HTERT RPE-1 (cell line): ENCODE results near the gene DMRT3.
"Not testable (repeated sequence)": the region's sequence is repeated elsewhere in the genome, so short reads cannot be mapped to it uniquely, and the experiment has no call there.

Experiments used
- in situ Hi-C: fragments of 300-500 bp; cut with MboI; formaldehyde crosslinking; loops from 4 replicates; pipeline ENCODE4 v1.14.3; 2020; ENCODE audit warnings: low sequenced_read_pairs

The DMRT3 gene

DNA sequence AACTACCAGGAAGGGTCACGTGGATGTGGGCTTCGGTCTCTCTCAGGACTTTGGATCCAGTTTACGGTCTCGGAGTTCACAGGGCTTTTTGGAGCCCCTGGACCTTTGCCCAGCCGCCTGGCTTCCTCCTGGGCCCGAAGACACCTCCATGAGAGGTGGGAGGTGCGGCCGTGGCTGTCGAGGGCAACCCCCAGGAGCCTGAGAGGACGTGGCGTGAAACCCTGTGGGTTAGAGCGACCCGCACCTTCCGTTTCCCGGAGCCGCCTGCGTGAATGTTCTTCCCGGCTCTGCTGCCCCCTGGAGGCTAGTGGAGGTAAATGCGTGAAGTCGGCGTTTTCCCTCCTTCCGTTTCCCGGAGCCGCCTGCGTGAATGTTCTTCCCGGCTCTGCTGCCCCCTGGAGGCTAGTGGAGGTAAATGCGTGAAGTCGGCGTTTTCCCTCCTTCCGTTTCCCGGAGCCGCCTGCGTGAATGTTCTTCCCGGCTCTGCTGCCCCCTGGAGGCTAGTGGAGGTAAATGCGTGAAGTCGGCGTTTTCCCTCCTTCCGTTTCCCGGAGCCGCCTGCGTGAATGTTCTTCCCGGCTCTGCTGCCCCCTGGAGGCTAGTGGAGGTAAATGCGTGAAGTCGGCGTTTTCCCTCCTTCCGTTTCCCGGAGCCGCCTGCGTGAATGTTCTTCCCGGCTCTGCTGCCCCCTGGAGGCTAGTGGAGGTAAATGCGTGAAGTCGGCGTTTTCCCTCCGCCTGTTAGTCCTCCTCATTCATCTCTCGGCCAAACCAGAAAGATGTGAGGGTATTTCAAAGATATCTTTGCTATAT, 22.1 kb downstream of the DMRT3 start:
- in situ Hi-C loops: not testable (repeated sequence)

- in situ Hi-C loops: loop anchor here (25.0 kb wide), 1 partner anchor 115 kb away; no protein-coding TSS in a partner anchor
Observed at GRCh38 chr9:1001838-1002237, 25.4 kb downstream of the DMRT3 start.

DNA sequence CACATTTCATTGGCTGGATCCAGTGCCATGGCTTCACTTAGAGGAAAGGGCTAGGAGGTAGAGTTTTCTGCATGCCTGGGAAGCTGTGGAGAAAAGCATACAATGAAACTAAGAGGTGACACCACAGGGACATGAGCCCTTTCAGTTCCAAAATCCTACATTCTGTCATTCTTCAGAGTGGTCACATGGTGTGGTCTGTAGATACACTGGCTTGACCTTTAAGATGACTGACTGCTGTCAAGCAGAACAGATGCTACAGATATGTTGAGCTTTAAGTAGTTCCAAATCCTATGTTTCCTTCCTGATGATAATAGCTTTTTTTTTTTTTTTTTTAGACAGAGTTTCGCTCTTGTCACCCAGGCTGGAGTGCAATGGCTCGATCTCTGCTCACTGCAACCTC, 26.2 kb downstream of the DMRT3 start:
- in situ Hi-C loops: loop anchor here (25.0 kb wide), 1 partner anchor 115 kb away; no protein-coding TSS in a partner anchor

DNA sequence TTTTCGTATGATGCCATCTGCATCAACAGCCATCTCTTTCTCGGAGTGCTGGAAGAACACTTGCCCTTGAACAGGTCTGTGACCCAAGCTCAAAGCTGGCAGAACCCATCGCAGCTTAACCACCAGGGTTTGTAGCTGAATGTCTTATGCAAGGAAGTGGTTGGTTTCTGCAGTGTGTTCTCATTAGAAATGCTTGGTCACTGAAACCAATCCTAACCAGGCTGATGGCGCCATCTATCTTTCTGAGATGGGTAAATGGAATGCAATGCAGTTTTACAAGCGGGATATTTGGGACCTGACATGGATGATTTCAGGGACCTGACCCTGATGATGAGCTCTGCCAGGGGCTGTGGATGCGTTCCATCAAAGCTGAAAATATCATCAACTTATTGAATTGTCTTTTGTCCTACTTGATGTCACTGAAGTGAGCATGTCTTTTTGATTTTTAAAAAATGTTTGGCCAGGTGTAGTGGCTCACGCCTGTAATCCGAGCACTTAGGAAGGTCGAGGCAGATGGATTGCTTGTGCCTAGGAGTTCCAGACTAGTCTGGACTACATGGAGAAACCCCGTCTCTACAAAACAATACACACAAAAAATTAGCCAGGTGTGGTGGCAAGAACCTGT, 28.7 kb downstream of the DMRT3 start:
- in situ Hi-C loops: loop anchor here (25.0 kb wide), 1 partner anchor 118 kb away; no protein-coding TSS in a partner anchor

GRCh38 chr9:1007312-1007711, 30.9 kb downstream of the DMRT3 start:
- in situ Hi-C loops: loop anchor here (25.0 kb wide), 1 partner anchor 120 kb away; no protein-coding TSS in a partner anchor

DNA sequence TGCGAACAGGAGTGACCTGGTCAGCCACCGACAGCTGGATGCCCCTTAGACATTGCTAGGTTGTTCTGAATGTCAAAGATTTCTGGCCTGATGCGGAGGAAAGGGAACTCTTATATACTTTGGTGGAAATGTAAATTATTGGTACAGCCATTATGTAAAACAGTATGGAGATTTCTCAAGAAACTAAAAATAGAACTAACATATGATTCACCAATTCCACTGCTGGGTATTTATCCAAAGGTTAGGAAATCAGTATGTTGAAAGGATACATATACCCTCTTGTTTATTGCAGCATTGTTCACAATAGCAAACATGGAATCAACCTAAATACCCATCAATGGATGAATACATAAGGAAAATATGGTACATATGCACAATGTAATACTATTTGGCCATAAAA, 31.8 kb downstream of the DMRT3 start:
- in situ Hi-C loops: loop anchor here (25.0 kb wide), 1 partner anchor 121 kb away; no protein-coding TSS in a partner anchor

GRCh38 chr9:1009101-1009707, 32.7 kb downstream of the DMRT3 start:
- in situ Hi-C loops: loop anchor here (25.0 kb wide), 1 partner anchor 122 kb away; no protein-coding TSS in a partner anchor

DNA sequence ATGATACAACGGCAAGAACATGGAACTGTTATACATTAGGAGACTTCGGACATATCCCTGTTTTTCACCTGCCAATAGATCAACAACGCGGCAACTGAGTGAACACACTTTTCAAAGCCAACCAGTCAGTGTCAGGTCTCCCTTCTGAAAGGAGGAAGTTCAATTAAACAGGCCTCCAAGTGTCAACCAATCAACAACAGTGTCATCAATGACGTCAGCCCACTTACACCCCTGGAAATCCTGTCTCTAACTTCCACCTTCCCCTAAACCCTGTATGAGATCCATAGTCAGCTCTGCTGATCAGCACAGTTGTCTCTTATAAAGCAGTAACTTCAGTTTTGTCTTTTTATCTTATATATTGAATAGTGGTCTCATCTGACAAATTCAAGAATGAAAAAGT, 36.6 kb downstream of the DMRT3 start:
- in situ Hi-C loops: loop anchor here (25.0 kb wide), 1 partner anchor 126 kb away; no protein-coding TSS in a partner anchor

DNA sequence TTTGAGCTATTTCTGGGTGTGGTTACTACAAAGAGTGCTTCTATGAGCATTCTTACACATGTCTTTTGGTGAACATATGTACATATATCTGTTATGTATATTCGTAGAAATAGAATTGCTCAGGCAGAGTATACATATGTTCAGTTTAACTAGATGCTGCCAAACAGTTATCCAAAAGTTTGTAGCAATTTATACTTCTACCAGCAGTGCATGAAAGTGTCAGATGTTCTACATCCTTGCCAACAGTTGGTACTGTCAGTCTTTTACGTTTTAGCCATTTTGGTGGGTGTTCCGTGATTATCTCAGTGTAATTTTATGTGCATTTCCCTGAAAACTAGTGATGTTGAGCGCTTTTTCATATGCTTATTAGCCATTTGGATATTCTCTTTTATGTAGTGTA, 37.8 kb downstream of the DMRT3 start:
- in situ Hi-C loops: loop anchor here (25.0 kb wide), 1 partner anchor 127 kb away; no protein-coding TSS in a partner anchor

GRCh38 chr9:1014640-1015039, 38.2 kb downstream of the DMRT3 start:
- in situ Hi-C loops: loop anchor here (25.0 kb wide), 1 partner anchor 127 kb away; no protein-coding TSS in a partner anchor

DNA sequence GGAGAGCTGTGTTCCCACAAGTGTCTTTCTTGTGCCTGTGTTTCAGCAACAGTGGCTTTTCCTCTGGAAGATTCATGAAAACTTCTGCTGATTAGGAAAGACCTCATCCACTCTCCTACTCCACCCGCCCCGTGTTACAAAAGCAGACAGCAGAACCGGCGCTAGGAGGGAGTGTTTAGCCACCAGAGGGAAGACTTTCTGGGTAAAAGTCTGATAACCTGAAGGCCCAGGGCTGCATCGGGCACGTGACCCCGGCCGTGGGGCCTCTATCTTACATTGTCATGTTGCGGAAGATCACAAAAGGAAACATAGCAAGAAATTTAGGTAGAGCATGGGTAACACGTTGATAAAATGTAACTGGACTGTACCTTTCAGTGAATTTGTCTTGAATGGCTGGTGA, 41.7 kb downstream of the DMRT3 start:
- in situ Hi-C loops: loop anchor here (25.0 kb wide), 1 partner anchor 131 kb away; no protein-coding TSS in a partner anchor

- in situ Hi-C loops: loop anchor here (25.0 kb wide), 1 partner anchor 137 kb away; no protein-coding TSS in a partner anchor
Observed at GRCh38 chr9:1024112-1024511, 47.7 kb downstream of the DMRT3 start.

DNA sequence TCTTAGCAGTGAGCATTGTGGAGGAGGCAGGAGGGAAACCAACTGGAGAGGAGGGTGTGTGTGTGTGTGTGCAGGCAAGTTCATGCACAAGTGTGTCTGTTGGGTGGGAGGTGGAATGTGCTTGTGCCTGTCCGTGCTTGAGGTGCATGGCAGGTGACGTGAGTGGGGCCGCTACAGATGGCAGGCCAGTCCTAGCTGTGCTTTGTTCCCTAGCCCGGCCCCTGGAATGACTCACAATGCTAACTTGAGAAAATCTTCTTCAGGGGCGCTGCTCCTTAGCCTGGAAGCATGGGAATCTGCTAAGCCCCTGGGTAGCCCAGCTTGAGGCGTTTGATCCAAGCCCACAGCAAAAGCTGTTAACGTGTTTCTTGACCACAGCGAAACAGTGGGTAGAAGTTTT, 48.7 kb downstream of the DMRT3 start:
- in situ Hi-C loops: no loop called here

DNA sequence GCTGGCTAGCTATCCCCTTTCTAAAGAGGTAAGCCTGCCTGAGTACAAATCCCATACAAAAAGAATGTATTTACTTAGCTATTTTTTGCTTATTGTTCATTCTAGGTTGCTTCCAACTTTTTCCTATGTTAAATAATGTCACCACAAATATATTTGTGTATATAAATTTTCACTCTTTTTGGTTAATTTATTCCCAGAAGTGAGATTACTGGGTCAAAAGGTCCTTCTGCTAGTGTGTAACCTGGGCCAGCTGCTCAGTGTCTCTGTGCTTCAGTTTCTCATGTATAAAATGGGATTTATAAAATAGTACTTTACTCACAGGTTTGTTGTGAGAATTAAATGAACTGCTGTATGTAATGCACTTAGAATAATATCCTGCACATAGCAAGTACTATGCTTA, 49.8 kb downstream of the DMRT3 start:
- in situ Hi-C loops: no loop called here

GRCh38 chr9:1028501-1029190, 52.2 kb downstream of the DMRT3 start:
- in situ Hi-C loops: no loop called here

GRCh38 chr9:1031951-1032601, 55.6 kb downstream of the DMRT3 start:
- in situ Hi-C loops: no loop called here

- in situ Hi-C loops: no loop called here
Observed at GRCh38 chr9:1034271-1034670, 57.8 kb downstream of the DMRT3 start.

DNA sequence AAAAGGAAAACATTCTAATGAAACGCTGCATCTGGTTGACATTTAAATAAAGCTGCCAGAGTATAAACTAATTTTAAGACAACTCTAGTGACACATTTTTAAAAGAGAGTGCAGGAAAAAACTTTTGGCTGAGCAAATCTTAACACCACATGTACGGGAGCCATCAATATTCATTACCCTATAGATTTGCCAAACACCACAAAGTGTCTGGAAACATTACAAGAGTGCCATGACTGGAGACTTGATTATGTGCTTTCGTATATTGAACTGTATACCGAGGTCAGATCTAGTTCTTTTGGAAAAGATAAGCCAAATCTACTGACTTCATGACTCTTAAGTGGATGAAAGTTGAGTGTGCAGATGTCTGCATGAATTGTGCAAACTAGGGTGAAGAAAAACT, 63.1 kb downstream of the DMRT3 start:
- in situ Hi-C loops: no loop called here
